WTC11 (cell line): ENCODE results near the gene LECT2. TPM values are rescaled to one million over a fixed set of nuclear protein-coding genes. Genes with fewer than 3 reads are reported as not detected.

Experiments
- ATAC-seq: fragments of 200-7000 bp; cut with Tn5 transposase; 2 replicates; pipeline ENCODE4 v1.10.0; 2021; ENCODE audit warnings: mild to moderate bottlenecking, moderate library complexity
- CTCF ChIA-PET: fragments of 300-600 bp; sonication (Branson Sonifier 250); formaldehyde crosslinking; loops from one replicate; lab custom pipeline; 2021; ENCODE audit warnings: antibody characterized with exemption; lab: Charles Lee
- POLR2A ChIA-PET: fragments of 350-600 bp; sonication (Branson Sonifier 250); formaldehyde crosslinking; loops from one replicate; lab custom pipeline; 2021; ENCODE audit warnings: antibody characterized with exemption; lab: Charles Lee
- DNase-seq: peaks from one replicate; pipeline ENCODE4 v3.0.0; 2021; ENCODE audit warnings: low spot score
- H3K27ac Mint-ChIP-seq: 2 replicates; pipeline ENCODE4 v1.8.0; 2021; ENCODE audit warnings: mixed read lengths
- H3K27me3 Mint-ChIP-seq: 2 replicates; pipeline ENCODE4 v1.8.0; 2021; ENCODE audit warnings: low read depth, mild to moderate bottlenecking, moderate library complexity, mixed read lengths
- H3K36me3 Mint-ChIP-seq: 2 replicates; pipeline ENCODE4 v1.8.0; 2021; ENCODE audit warnings: mixed read lengths
- H3K4me1 Mint-ChIP-seq: 2 replicates; pipeline ENCODE4 v1.8.0; 2022; ENCODE audit warnings: mixed read lengths
- H3K4me3 Mint-ChIP-seq: 2 replicates; pipeline ENCODE4 v1.8.0; 2021; ENCODE audit warnings: mild to moderate bottlenecking, moderate library complexity, mixed read lengths
- H3K9me3 Mint-ChIP-seq: 2 replicates; pipeline ENCODE4 v1.8.0; 2021; ENCODE audit warnings: mixed read lengths
- ARID4B ChIP-seq: sonication (generic); formaldehyde crosslinking; IDR thresholded peaks from 2 replicates; pipeline ENCODE4 v1.8.0; 2023; ENCODE audit warnings: missing genetic modification reagents, mild to moderate bottlenecking, borderline replicate concordance
- ATF2 ChIP-seq: sonication (generic); formaldehyde crosslinking; IDR thresholded peaks from 2 replicates; pipeline ENCODE4 v1.8.1; 2022; ENCODE audit warnings: low read depth, missing genetic modification reagents, borderline replicate concordance
- FOXK1 ChIP-seq: sonication (generic); formaldehyde crosslinking; IDR thresholded peaks from 2 replicates; pipeline ENCODE4 v1.8.0; 2022; ENCODE audit warnings: mild to moderate bottlenecking, moderate library complexity, missing genetic modification reagents
- GRHL2 ChIP-seq: fragments of 250-450 bp; sonication (Bioruptor Pico); IDR thresholded peaks from 2 replicates; pipeline ENCODE4 v1.8.0; 2022; ENCODE audit warnings: mild to moderate bottlenecking, moderate library complexity; ENCODE audit not compliant: insufficient replicate concordance, severe bottlenecking
- IRF1 ChIP-seq: sonication (generic); formaldehyde crosslinking; IDR thresholded peaks from 2 replicates; pipeline ENCODE4 v1.8.0; 2023; ENCODE audit warnings: missing genetic modification reagents
- JUN ChIP-seq: sonication (generic); formaldehyde crosslinking; IDR thresholded peaks from 2 replicates; pipeline ENCODE4 v1.8.0; 2023; ENCODE audit warnings: mild to moderate bottlenecking, missing genetic modification reagents
- MAX ChIP-seq: sonication (generic); formaldehyde crosslinking; IDR thresholded peaks from 2 replicates; pipeline ENCODE4 v1.8.0; 2022; ENCODE audit warnings: mild to moderate bottlenecking, missing genetic modification reagents
- NFATC4 ChIP-seq: fragments of 250-450 bp; sonication (Bioruptor Pico); IDR thresholded peaks from 2 replicates; pipeline ENCODE4 v1.9.0; 2021; ENCODE audit warnings: mild to moderate bottlenecking
- PRDM15 ChIP-seq: sonication (generic); formaldehyde crosslinking; IDR thresholded peaks from 2 replicates; pipeline ENCODE4 v1.8.0; 2022; ENCODE audit warnings: missing genetic modification reagents
- ZNF425 ChIP-seq: fragments of 250-450 bp; sonication (Bioruptor Pico); conservative IDR thresholded peaks from 2 replicates; pipeline ENCODE4 v1.9.0; 2021; ENCODE audit warnings: mild to moderate bottlenecking
- total RNA-seq: library from RNA; stranded (reverse); gene quantifications from 3 replicates; pipeline ENCODE4 v1.2.3, GENCODE V29; 2021

LECT2 gene
- total RNA-seq, 1 experiment from 2014 or later, result not detected

- TF ChIP-seq NFATC4 (CRISPR knock-in tag) (no peak), ARID4B (CRISPR knock-in tag) (0 out of 2 replicates have a peak, but pooled peaks have one; percentile 11), FOXK1 (CRISPR knock-in tag) (peak; percentile 29), ATF2 (CRISPR knock-in tag) (no peak), GRHL2 (CRISPR knock-in tag) (no peak), PRDM15 (CRISPR knock-in tag) (no peak), MAX (no peak; the same call in 1 of the 2 replicates), JUN (CRISPR knock-in tag) (0 out of 2 replicates have a peak, but pooled peaks have one; percentile 45)
Observed at GRCh38 chr5:135930029-135930948, 24.5 kb downstream of the LECT2 start (continued).

GRCh38 chr5:135921388-135921787 lies 33.4 kb downstream of the LECT2 start:
- peaks cover 35% of the 10 kb centered on the region for H3K27me3 Mint-ChIP-seq
- H3K27ac Mint-ChIP-seq, result no peak overlapping the region
- CTCF ChIA-PET, result no interaction called here
- no peaks in the 10 kb centered on the region for H3K9me3 Mint-ChIP-seq
- DNase-seq (no peak), ATAC-seq (no peak)
- no peaks in the 10 kb centered on the region for H3K36me3 Mint-ChIP-seq
- TF ChIP-seq ZNF425 (CRISPR knock-in tag) (no peak), IRF1 (CRISPR knock-in tag) (no peak)
- POLR2A ChIA-PET, result no interaction called here
- H3K4me1 Mint-ChIP-seq, result no peaks in the 10 kb centered on the region
- no peak overlapping the region for H3K4me3 Mint-ChIP-seq
